Neuronal stem cell (in vitro differentiated cells): Measurements from ENCODE around the gene HES2.

Experiments
- DNase-seq: peaks from one replicate; pipeline ENCODE4 v3.0.0-alpha.2; 2013; ENCODE audit warnings: low spot score
- H2AFZ ChIP-seq: one replicate; pipeline ENCODE4 v1.6.1; 2013; ENCODE audit warnings: mild to moderate bottlenecking, low read length, inconsistent platforms
- H2AK5ac ChIP-seq: 2 replicates; pipeline ENCODE4 v1.6.1; 2013; ENCODE audit warnings: low read depth, mild to moderate bottlenecking, inconsistent platforms, low read length, moderate library complexity, mixed read lengths
- H2BK120ac ChIP-seq: 2 replicates; pipeline ENCODE4 v1.6.1; 2013; ENCODE audit warnings: low read depth, mild to moderate bottlenecking, inconsistent platforms, low read length, moderate library complexity, mixed read lengths
- H2BK12ac ChIP-seq: one replicate; pipeline ENCODE4 v1.6.1; 2013; ENCODE audit warnings: low read length, inconsistent platforms
- H2BK15ac ChIP-seq: 2 replicates; pipeline ENCODE4 v1.6.1; 2013; ENCODE audit warnings: mild to moderate bottlenecking, low read length, inconsistent platforms, mixed read lengths
- H2BK5ac ChIP-seq: one replicate; pipeline ENCODE4 v1.6.1; 2013; ENCODE audit warnings: inconsistent platforms, mild to moderate bottlenecking, low read length, moderate library complexity
- H3K14ac ChIP-seq: one replicate; pipeline ENCODE4 v1.6.1; 2013; ENCODE audit warnings: low read length, inconsistent platforms
- H3K18ac ChIP-seq: 2 replicates; pipeline ENCODE4 v1.6.1; 2013; ENCODE audit warnings: low read length, inconsistent platforms
- H3K23ac ChIP-seq: 2 replicates; pipeline ENCODE4 v1.6.1; 2013; ENCODE audit warnings: low read depth, mild to moderate bottlenecking, mixed read lengths, low read length, inconsistent platforms; ENCODE audit not compliant: poor library complexity
- H3K27ac ChIP-seq: replicated peaks from 3 replicates; pipeline ENCODE4 v1.5.1; 2013; ENCODE audit warnings: low read length, inconsistent platforms
- H3K27me3 ChIP-seq, 3 experiments: 2 replicates each; pipeline ENCODE4 v1.6.1; 2013; ENCODE audit warnings: low read length in 3 of 3, mild to moderate bottlenecking in 2 of 3, inconsistent platforms in 1 of 3, low read depth in 1 of 3, mixed read lengths in 1 of 3, moderate library complexity in 1 of 3; ENCODE audit not compliant: control insufficient read depth in 3 of 3, insufficient read depth in 3 of 3
- H3K36me3 ChIP-seq, 2 donors: replicated peaks in 1 of 2; 2 replicates each; pipeline ENCODE4 v1.6.1; 2013; ENCODE audit warnings: low read length in 2 of 2; ENCODE audit not compliant: control insufficient read depth in 2 of 2, insufficient read depth in 2 of 2
- H3K4ac ChIP-seq: 2 replicates; pipeline ENCODE4 v1.6.1; 2013; ENCODE audit warnings: inconsistent platforms, mild to moderate bottlenecking, low read length, moderate library complexity
- H3K4me1 ChIP-seq, 2 donors: 1 replicate in 1 of 2; 2 replicates in 1 of 2; pipeline ENCODE4 v1.6.1; 2013; ENCODE audit warnings: low read length in 2 of 2, low read depth in 1 of 2; ENCODE audit not compliant: control insufficient read depth in 2 of 2, insufficient read depth in 1 of 2
- H3K4me2 ChIP-seq: one replicate; pipeline ENCODE4 v1.6.1; 2013; ENCODE audit warnings: mild to moderate bottlenecking, low read length, inconsistent platforms; ENCODE audit not compliant: insufficient read depth, poor library complexity, severe bottlenecking
- H3K4me3 ChIP-seq, 2 donors: 2 replicates each; pipeline ENCODE4 v1.5.1; 2013; ENCODE audit warnings: low read length in 2 of 2, mild to moderate bottlenecking in 2 of 2, inconsistent platforms in 1 of 2, moderate library complexity in 1 of 2
- H3K79me1 ChIP-seq: one replicate; pipeline ENCODE4 v1.6.1; 2013; ENCODE audit warnings: low read depth, mild to moderate bottlenecking, inconsistent platforms, low read length, moderate library complexity
- H3K9ac ChIP-seq: one replicate; pipeline ENCODE4 v1.6.1; 2013; ENCODE audit warnings: mild to moderate bottlenecking, low read depth, low read length, inconsistent platforms; ENCODE audit not compliant: poor library complexity
- H3K9me3 ChIP-seq, 2 donors: replicated peaks in 1 of 2; 2 replicates each; pipeline versions ENCODE3 to v1.6.1; 2013; ENCODE audit warnings: low read length in 2 of 2, mild to moderate bottlenecking in 2 of 2, inconsistent platforms in 1 of 2, low read depth in 1 of 2, mixed read lengths in 1 of 2, moderate library complexity in 1 of 2; ENCODE audit not compliant: control insufficient read depth in 2 of 2, insufficient read depth in 1 of 2
- H4K8ac ChIP-seq: one replicate; pipeline ENCODE4 v1.6.1; 2013; ENCODE audit warnings: low read depth, mild to moderate bottlenecking, inconsistent platforms, low read length, moderate library complexity
- H4K91ac ChIP-seq: one replicate; pipeline ENCODE4 v1.6.1; 2013; ENCODE audit warnings: low read length, low read depth, mild to moderate bottlenecking, inconsistent platforms; ENCODE audit not compliant: poor library complexity
- WGBS, 2 donors: extraction: QIAGEN DNeasy Blood & Tissue Kit; methylation state at CpG; one replicate each; pipeline ENCODE4 v1.1.7; 2013; ENCODE audit warnings: missing lambda C conversion rate in 2 of 2, mixed read lengths in 1 of 2; ENCODE audit not compliant: insufficient read length in 2 of 2, insufficient replicate concordance in 1 of 2; ENCODE audit errors: extremely low coverage in 2 of 2; 5-methylcytosine and 5-hydroxymethylcytosine counted together

The HES2 gene

DNA sequence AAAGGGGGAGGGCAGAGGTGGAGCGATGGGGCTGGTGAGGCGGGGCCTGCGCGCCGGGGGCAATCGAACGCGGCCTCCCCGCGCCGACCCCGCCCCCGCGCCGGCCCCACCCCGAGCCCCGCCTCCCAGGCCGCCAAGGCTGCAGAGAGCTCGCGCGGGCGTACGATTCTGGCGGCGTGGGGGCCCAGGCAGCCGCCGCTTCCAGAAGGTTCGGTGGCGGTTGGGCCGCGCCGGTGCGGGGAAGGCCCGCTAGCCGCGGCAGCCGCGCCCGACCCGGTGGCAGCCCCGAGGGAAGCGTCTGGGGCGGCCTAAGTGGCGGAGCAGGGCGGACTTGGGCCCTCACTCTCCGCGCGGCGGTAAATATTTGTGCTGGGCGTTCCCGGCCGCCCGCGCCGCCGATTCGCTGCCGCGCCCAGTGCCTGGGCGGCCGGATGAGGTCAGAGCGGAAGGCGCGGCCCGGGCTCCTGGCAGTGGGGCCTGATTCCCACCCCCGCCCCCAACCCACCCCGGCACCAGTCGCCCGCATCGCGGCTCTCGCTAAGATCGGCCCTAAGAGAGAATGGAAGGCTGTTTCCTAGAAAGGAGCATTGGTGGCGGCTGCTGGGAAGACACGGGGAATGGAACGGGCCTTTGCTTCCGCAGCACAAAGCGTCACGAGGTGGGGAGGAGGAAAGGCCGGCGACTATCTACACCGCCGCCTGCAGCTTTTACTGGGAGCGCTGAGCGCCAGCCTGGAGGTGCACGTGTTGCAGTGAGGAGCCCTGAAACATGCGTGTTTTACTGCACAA lies 26.1 kb downstream of the HES2 start, which contains the start of gene ACOT7:
ACOT7 (minus strand) TSS at position 368 of the 788 bp plus-strand sequence. CDS start 368 bp downstream, outside the sequence.
- peak within 1 kb of the TSS; percentile 87 for H3K9ac ChIP-seq
- peak within 1 kb of the TSS; percentile 96 for H3K18ac ChIP-seq
- H3K79me1 ChIP-seq = peaks cover 9% of the 10 kb centered on the region
- no peak within 1 kb of the TSS for H2BK120ac ChIP-seq
- no peak within 1 kb of the TSS for H4K8ac ChIP-seq
- peaks cover 0 to 8% of the 10 kb centered on the region in 2 donors for H3K4me1 ChIP-seq
- no peak within 1 kb of the TSS for H4K91ac ChIP-seq
- no CpG with 5 or more reads among the region's 87 CpGs for WGBS, 2 donors
- peak within 1 kb of the TSS; percentile 41 for H2AK5ac ChIP-seq
- H2BK15ac ChIP-seq = no peak within 1 kb of the TSS
- H3K27ac ChIP-seq = peak within 1 kb of the TSS; percentile 93
- DNase-seq = peak; percentile 90
- no peak within 1 kb of the TSS for H2BK5ac ChIP-seq
- H3K4me3 ChIP-seq = peak within 1 kb of the TSS; percentile 84 to 96
- H3K9me3 ChIP-seq = no peaks in the 10 kb centered on the region
- H3K27me3 ChIP-seq = no peaks in the 10 kb centered on the region
- H2AFZ ChIP-seq = peak within 1 kb of the TSS; percentile 97
- H3K4ac ChIP-seq = no peak within 1 kb of the TSS
- H3K4me2 ChIP-seq = peak within 1 kb of the TSS; percentile 90
- peaks cover 4 to 6% of the 10 kb centered on the region in 2 donors for H3K36me3 ChIP-seq
- H3K14ac ChIP-seq = peak within 1 kb of the TSS; percentile 97
- no peak within 1 kb of the TSS for H2BK12ac ChIP-seq
- peak within 1 kb of the TSS; percentile 87 for H3K23ac ChIP-seq

DNA sequence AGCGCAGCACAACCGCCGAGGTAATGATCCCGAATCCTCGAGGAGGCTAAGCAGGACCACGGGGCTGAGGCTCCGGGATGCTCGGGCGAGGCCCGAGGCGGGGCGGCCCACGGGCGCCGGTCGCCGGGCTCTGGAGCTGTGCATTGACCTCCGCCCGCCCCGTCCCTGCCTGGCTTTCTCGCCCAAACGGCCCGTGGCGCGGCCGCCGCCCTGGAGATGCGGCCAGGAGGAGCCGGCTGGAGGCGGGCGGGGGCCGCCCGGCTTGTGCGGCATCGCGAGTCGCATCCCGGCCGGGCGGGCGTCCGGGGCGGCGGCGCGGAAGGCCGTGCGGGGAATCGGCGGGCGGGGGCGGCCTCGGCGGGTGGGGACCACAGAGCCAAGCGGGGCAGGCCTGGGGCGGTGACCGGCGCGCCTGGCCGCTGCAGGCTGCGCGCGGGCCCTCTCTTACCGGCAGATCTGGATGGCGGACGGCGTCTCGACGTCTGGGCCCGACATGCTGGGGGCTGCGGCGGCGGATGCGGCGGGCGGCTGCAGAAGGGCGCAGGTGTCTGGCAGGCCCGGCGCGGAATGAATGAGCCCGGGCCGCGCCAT lies 26.8 kb downstream of the HES2 start:
- peak overlapping the region; percentile 96 for H3K18ac ChIP-seq
- peak overlapping the region; percentile 79 for H3K4me2 ChIP-seq
- peak overlapping the region; percentile 69 for H3K23ac ChIP-seq
- H3K9me3 ChIP-seq = no peaks in the 10 kb centered on the region
- H2BK12ac ChIP-seq = no peak overlapping the region
- H4K8ac ChIP-seq = no peak overlapping the region
- no peaks in the 10 kb centered on the region for H3K27me3 ChIP-seq
- DNase-seq = no peak
- peaks cover 9% of the 10 kb centered on the region for H3K79me1 ChIP-seq
- no peak overlapping the region for H4K91ac ChIP-seq
- no peak overlapping the region for H2BK15ac ChIP-seq
- H2AFZ ChIP-seq = peak overlapping the region; percentile 97
- H3K4me1 ChIP-seq = peaks cover 0 to 8% of the 10 kb centered on the region in 2 donors
- H2BK5ac ChIP-seq = no peak overlapping the region
- no peak overlapping the region for H3K27ac ChIP-seq
- H3K9ac ChIP-seq = peak overlapping the region; percentile 87
- H3K36me3 ChIP-seq = peaks cover 4 to 6% of the 10 kb centered on the region in 2 donors
- peak overlapping the region; percentile 84 to 96 for H3K4me3 ChIP-seq
- H3K4ac ChIP-seq = no peak overlapping the region
- WGBS, 2 donors = no CpG with 5 or more reads among the region's 83 CpGs
- peak overlapping the region; percentile 41 for H2AK5ac ChIP-seq
- H2BK120ac ChIP-seq = no peak overlapping the region
- H3K14ac ChIP-seq = peak overlapping the region; percentile 97

DNA sequence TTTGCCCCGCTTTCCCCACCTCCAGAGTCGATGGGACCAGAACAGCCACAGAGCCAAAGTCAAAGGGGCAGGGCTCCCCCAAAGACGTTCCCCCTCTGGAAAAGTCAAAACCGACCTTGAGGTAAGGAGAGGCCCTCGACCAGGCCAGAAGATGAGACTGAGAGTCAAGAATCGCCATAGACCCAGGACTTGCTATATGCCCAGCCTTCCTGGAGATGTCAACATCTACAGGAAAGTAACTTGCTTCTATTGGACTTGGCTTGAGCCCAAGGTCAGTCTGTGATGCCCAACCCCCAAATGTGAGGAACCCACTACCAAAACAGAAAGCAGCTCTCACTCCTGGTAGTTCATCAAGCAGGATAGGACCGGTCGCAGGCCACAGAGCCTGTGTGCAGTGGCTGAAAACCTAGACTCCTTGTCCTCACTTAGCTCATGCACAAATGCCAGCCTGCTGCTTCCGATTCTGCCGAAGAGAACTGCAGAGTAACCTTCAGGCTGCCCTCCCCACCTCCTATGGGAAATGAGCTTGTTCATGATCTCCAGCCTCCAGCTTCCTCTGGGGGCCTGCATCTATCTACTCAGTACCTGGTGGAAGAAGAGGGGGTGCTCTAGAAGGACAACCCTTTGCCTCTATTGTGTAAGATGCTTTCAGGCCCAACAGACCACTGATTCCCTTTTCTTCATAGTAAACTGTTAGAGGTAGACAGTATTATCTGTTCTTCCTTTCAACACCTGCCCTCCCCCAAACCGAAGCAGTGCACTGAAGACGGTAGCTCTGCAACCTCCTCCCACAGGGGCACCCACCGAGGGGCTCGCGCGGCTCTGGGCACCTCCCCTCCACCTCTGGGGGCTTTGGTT lies 27.5 kb downstream of the HES2 start:
- Histone ChIP-seq H3K4me3 (peak overlapping the region; percentile 84 to 96), H3K79me1 (peaks cover 11% of the 10 kb centered on the region), H2BK12ac (no peak overlapping the region), H3K27me3 (no peaks in the 10 kb centered on the region), H3K4me1 (peaks cover 0 to 10% of the 10 kb centered on the region in 2 donors), H3K36me3 (peaks cover 4 to 6% of the 10 kb centered on the region in 2 donors), H2AK5ac (no peak overlapping the region), H3K4ac (no peak overlapping the region), H2BK15ac (no peak overlapping the region), H4K91ac (no peak overlapping the region), H3K23ac (peak overlapping the region; percentile 69), H2AFZ (peak overlapping the region; percentile 97), H3K27ac (no peak overlapping the region), H3K9me3 (no peaks in the 10 kb centered on the region), H2BK120ac (no peak overlapping the region), H3K14ac (peak overlapping the region; percentile 76), H2BK5ac (no peak overlapping the region), H3K18ac (peak overlapping the region; percentile 96), H4K8ac (no peak overlapping the region), H3K9ac (peak overlapping the region; percentile 87), H3K4me2 (peak overlapping the region; percentile 79)
- DNase-seq = no peak
- WGBS, 2 donors = no CpG with 5 or more reads among the region's 16 CpGs
